GM23338 (cell line): ENCODE data around the gene PACSIN3. TPM values are rescaled to one million over a fixed set of nuclear protein-coding genes. Genes with fewer than 3 reads are reported as not detected.
"Not testable (repeated sequence)": the region's sequence is repeated elsewhere in the genome, so short reads cannot be mapped to it uniquely, and the experiment has no call there.

Experiments used
- ATAC-seq: fragments of 200-7000 bp; cut with Tn5 transposase; 3 replicates; pipeline ENCODE4 v1.9.1; 2020
- DNase-seq: peaks from one replicate; pipeline ENCODE4 v3.0.0-alpha.2; 2015; ENCODE audit warnings: low spot score
- H2AFZ ChIP-seq: fragments of 200-600 bp; sonication (generic); 2 replicates; pipeline ENCODE4 v1.8.0; 2016; ENCODE audit warnings: antibody characterized with exemption, mild to moderate bottlenecking, moderate library complexity
- H3F3A ChIP-seq: fragments of 200-600 bp; sonication (generic); replicated peaks from 2 replicates; pipeline ENCODE4 v1.8.0; 2017; ENCODE audit warnings: antibody characterized with exemption, mixed run types, low read depth
- H3K27ac ChIP-seq: fragments of 200-600 bp; sonication (generic); 2 replicates; pipeline ENCODE4 v1.6.1; 2016; ENCODE audit warnings: low read depth
- H3K27me3 ChIP-seq: fragments of 200-600 bp; sonication (generic); 2 replicates; pipeline ENCODE4 v1.8.0; 2016; ENCODE audit warnings: mild to moderate bottlenecking, mixed run types, moderate library complexity; ENCODE audit not compliant: insufficient read depth
- H3K36me3 ChIP-seq: fragments of 200-600 bp; sonication (generic); 2 replicates; pipeline ENCODE4 v1.8.0; 2016; ENCODE audit warnings: mild to moderate bottlenecking; ENCODE audit not compliant: insufficient read depth
- H3K4me1 ChIP-seq: fragments of 200-600 bp; sonication (generic); 2 replicates; pipeline ENCODE4 v1.8.0; 2016; ENCODE audit warnings: mild to moderate bottlenecking, moderate library complexity; ENCODE audit not compliant: insufficient read depth
- H3K4me2 ChIP-seq: fragments of 200-600 bp; sonication (generic); 2 replicates; pipeline ENCODE4 v1.7.1; 2017; ENCODE audit warnings: mixed run types
- H3K4me3 ChIP-seq: fragments of 200-600 bp; sonication (generic); 2 replicates; pipeline ENCODE4 v1.6.1; 2016; ENCODE audit warnings: mixed run types
- H3K79me2 ChIP-seq: fragments of 200-600 bp; sonication (generic); replicated peaks from 2 replicates; pipeline ENCODE4 v1.8.0; 2017; ENCODE audit warnings: mild to moderate bottlenecking; ENCODE audit not compliant: insufficient read depth
- H3K9me2 ChIP-seq: fragments of 200-600 bp; sonication (generic); 2 replicates; pipeline ENCODE4 v1.8.0; 2017; ENCODE audit not compliant: insufficient read depth
- H4K20me1 ChIP-seq: fragments of 200-600 bp; sonication (generic); replicated peaks from 2 replicates; pipeline ENCODE4 v1.8.0; 2017; ENCODE audit warnings: mild to moderate bottlenecking; ENCODE audit not compliant: insufficient read depth
- H3K27ac Mint-ChIP-seq: 2 replicates; pipeline ENCODE4 v1.8.0; 2020; ENCODE audit warnings: inconsistent platforms, mild to moderate bottlenecking, moderate library complexity, mixed read lengths
- H3K27me3 Mint-ChIP-seq: 3 replicates; pipeline ENCODE4 v1.8.0; 2022; ENCODE audit warnings: low read depth, mild to moderate bottlenecking, moderate library complexity, mixed read lengths, inconsistent platforms; ENCODE audit not compliant: insufficient read depth, poor library complexity
- H3K36me3 Mint-ChIP-seq: 3 replicates; pipeline ENCODE4 v1.8.0; 2021; ENCODE audit warnings: low read depth, mild to moderate bottlenecking, inconsistent platforms, moderate library complexity, mixed read lengths
- H3K4me1 Mint-ChIP-seq: 3 replicates; pipeline ENCODE4 v1.8.0; 2020; ENCODE audit warnings: mild to moderate bottlenecking, inconsistent platforms, mixed read lengths
- H3K4me3 Mint-ChIP-seq: 3 replicates; pipeline ENCODE4 v1.8.0; 2021; ENCODE audit warnings: moderate library complexity, mild to moderate bottlenecking, inconsistent platforms, mixed read lengths
- H3K9me3 Mint-ChIP-seq: 3 replicates; pipeline ENCODE4 v1.8.0; 2020; ENCODE audit warnings: moderate library complexity, mild to moderate bottlenecking, inconsistent platforms, mixed read lengths
- CREB1 ChIP-seq: fragments of 250-450 bp; sonication (Bioruptor Pico); IDR thresholded peaks from 2 replicates; pipeline ENCODE4 v1.5.0; 2020; ENCODE audit warnings: low read depth, mild to moderate bottlenecking, moderate library complexity
- ETS1 ChIP-seq: IDR thresholded peaks from 2 replicates; pipeline ENCODE4 v1.6.1; 2016; ENCODE audit warnings: antibody characterized with exemption
- EZH2 ChIP-seq: fragments of 200-600 bp; sonication (generic); IDR thresholded peaks from one replicate; pipeline ENCODE4 v1.8.0; 2017; ENCODE audit warnings: antibody characterized with exemption, mild to moderate bottlenecking, low read depth; ENCODE audit not compliant: unreplicated experiment
- EZH2phosphoT487 ChIP-seq: fragments of 200-600 bp; sonication (generic); IDR thresholded peaks from one replicate; pipeline ENCODE4 v1.8.1; 2018; ENCODE audit warnings: antibody characterized with exemption; ENCODE audit not compliant: unreplicated experiment
- JUNB ChIP-seq: IDR thresholded peaks from one replicate; pipeline ENCODE4 v1.6.1; 2016; ENCODE audit warnings: antibody characterized with exemption; ENCODE audit not compliant: unreplicated experiment
- NANOG ChIP-seq: IDR thresholded peaks from 2 replicates; pipeline ENCODE4 v1.6.1; 2016; ENCODE audit warnings: antibody characterized with exemption, borderline replicate concordance
- POLR2AphosphoS5 ChIP-seq: IDR thresholded peaks from 2 replicates; pipeline ENCODE4 v1.6.1; 2016; ENCODE audit warnings: antibody characterized with exemption, low read depth
- STAT1 ChIP-seq: IDR thresholded peaks from one replicate; pipeline ENCODE4 v1.6.1; 2016; ENCODE audit warnings: antibody characterized with exemption; ENCODE audit not compliant: unreplicated experiment
- ZNF331 ChIP-seq: fragments of 250-450 bp; sonication (Bioruptor Pico); IDR thresholded peaks from 2 replicates; pipeline ENCODE4 v1.5.0; 2020; ENCODE audit warnings: low read depth, mild to moderate bottlenecking, moderate library complexity
- polyA plus RNA-seq: library from polyadenylated mRNA; unstranded; fragments of >200 nt; fragmentation: Nextera tagmentation; extraction: Ambion mirVana; gene quantifications from 2 replicates; pipeline ENCODE4 v1.2.1, GENCODE V29; 2016
- total RNA-seq: library from RNA; depleted of rRNA; stranded (reverse); fragments of >200 nt; shearing (Covaris generic); gene quantifications from 2 replicates; pipeline ENCODE4 v1.2.3, GENCODE V29; 2014
- TF ChIP-seq, protein P1 (sequence below), 2 experiments: fragments of 200-600 bp in 1 of 2; sonication (generic) in 1 of 2; conservative IDR thresholded peaks; 2 replicates each; pipeline versions ENCODE4 v1.5.1 to v1.6.1; 2016 to 2017; ENCODE audit warnings: antibody characterized with exemption in 2 of 2, low read depth in 2 of 2, mild to moderate bottlenecking in 2 of 2, moderate library complexity in 1 of 2
- TF ChIP-seq, protein P2 (sequence below): fragments of 250-450 bp; sonication (Bioruptor Pico); IDR thresholded peaks from 2 replicates; pipeline ENCODE4 v1.5.0; 2020; ENCODE audit warnings: mild to moderate bottlenecking, moderate library complexity

Gene PACSIN3
- total and polyA plus RNA-seq, 2 experiments from 2014 or later = 39.6 to 72.1 TPM

GRCh38 chr11:47206577-47206976 is 20.3 kb upstream of the PACSIN3 start:
- H3F3A ChIP-seq, DNase-seq, H3K4me1 Mint-ChIP-seq, H3K36me3 ChIP-seq, H3K9me2 ChIP-seq, H3K9me3 Mint-ChIP-seq, H3K36me3 Mint-ChIP-seq, H3K79me2 ChIP-seq, H3K4me3 ChIP-seq, ATAC-seq, H3K27ac ChIP-seq, H3K4me2 ChIP-seq, H3K4me3 Mint-ChIP-seq, H2AFZ ChIP-seq, H3K27me3 Mint-ChIP-seq, H3K27ac Mint-ChIP-seq, H4K20me1 ChIP-seq, H3K27me3 ChIP-seq: not testable (repeated sequence)
- peaks cover 11% of the 10 kb centered on the region for H3K4me1 ChIP-seq

GRCh38 chr11:47204637-47204989 is 18.4 kb upstream of the PACSIN3 start:
- Histone ChIP-seq H2AFZ (peak overlapping the region; percentile 75), H3K36me3 (no peaks in the 10 kb centered on the region), H3K9me2 (no peaks in the 10 kb centered on the region), H3K4me2 (peak overlapping the region; percentile 70; the same call in 1 of the 2 replicates), H3K4me1 (peaks cover 11% of the 10 kb centered on the region), H3K79me2 (no peaks in the 10 kb centered on the region), H3F3A (no peaks in the 10 kb centered on the region), H3K27ac (no peak overlapping the region), H3K4me3 (no peak overlapping the region), H4K20me1 (no peaks in the 10 kb centered on the region), H3K27me3 (no peaks in the 10 kb centered on the region)
- ATAC-seq (peak; percentile 93), DNase-seq (peak; percentile 49)
- no peaks in the 10 kb centered on the region for H3K9me3 Mint-ChIP-seq
- H3K4me1 Mint-ChIP-seq = peaks cover 10% of the 10 kb centered on the region
- no peaks in the 10 kb centered on the region for H3K36me3 Mint-ChIP-seq
- H3K27me3 Mint-ChIP-seq = peaks cover 11% of the 10 kb centered on the region
- H3K27ac Mint-ChIP-seq = peak overlapping the region; percentile 89
- H3K4me3 Mint-ChIP-seq = peak overlapping the region; percentile 22; the same call in 1 of the 3 replicates
- TF ChIP-seq NANOG (no peak), CREB1 (CRISPR knock-in tag) (no peak), EZH2phosphoT487 (no peak), POLR2AphosphoS5 (no peak), EZH2 (no peak), ZNF331 (no peak), STAT1 (no peak), JUNB (no peak), ETS1 (no peak)
- TF ChIP-seq, protein P1, sequence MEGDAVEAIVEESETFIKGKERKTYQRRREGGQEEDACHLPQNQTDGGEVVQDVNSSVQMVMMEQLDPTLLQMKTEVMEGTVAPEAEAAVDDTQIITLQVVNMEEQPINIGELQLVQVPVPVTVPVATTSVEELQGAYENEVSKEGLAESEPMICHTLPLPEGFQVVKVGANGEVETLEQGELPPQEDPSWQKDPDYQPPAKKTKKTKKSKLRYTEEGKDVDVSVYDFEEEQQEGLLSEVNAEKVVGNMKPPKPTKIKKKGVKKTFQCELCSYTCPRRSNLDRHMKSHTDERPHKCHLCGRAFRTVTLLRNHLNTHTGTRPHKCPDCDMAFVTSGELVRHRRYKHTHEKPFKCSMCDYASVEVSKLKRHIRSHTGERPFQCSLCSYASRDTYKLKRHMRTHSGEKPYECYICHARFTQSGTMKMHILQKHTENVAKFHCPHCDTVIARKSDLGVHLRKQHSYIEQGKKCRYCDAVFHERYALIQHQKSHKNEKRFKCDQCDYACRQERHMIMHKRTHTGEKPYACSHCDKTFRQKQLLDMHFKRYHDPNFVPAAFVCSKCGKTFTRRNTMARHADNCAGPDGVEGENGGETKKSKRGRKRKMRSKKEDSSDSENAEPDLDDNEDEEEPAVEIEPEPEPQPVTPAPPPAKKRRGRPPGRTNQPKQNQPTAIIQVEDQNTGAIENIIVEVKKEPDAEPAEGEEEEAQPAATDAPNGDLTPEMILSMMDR (conservative IDR thresholded peaks at IDR 0.05; ENCODE audit: low read depth in 2 of 2) = no peak
- TF ChIP-seq, protein P2, sequence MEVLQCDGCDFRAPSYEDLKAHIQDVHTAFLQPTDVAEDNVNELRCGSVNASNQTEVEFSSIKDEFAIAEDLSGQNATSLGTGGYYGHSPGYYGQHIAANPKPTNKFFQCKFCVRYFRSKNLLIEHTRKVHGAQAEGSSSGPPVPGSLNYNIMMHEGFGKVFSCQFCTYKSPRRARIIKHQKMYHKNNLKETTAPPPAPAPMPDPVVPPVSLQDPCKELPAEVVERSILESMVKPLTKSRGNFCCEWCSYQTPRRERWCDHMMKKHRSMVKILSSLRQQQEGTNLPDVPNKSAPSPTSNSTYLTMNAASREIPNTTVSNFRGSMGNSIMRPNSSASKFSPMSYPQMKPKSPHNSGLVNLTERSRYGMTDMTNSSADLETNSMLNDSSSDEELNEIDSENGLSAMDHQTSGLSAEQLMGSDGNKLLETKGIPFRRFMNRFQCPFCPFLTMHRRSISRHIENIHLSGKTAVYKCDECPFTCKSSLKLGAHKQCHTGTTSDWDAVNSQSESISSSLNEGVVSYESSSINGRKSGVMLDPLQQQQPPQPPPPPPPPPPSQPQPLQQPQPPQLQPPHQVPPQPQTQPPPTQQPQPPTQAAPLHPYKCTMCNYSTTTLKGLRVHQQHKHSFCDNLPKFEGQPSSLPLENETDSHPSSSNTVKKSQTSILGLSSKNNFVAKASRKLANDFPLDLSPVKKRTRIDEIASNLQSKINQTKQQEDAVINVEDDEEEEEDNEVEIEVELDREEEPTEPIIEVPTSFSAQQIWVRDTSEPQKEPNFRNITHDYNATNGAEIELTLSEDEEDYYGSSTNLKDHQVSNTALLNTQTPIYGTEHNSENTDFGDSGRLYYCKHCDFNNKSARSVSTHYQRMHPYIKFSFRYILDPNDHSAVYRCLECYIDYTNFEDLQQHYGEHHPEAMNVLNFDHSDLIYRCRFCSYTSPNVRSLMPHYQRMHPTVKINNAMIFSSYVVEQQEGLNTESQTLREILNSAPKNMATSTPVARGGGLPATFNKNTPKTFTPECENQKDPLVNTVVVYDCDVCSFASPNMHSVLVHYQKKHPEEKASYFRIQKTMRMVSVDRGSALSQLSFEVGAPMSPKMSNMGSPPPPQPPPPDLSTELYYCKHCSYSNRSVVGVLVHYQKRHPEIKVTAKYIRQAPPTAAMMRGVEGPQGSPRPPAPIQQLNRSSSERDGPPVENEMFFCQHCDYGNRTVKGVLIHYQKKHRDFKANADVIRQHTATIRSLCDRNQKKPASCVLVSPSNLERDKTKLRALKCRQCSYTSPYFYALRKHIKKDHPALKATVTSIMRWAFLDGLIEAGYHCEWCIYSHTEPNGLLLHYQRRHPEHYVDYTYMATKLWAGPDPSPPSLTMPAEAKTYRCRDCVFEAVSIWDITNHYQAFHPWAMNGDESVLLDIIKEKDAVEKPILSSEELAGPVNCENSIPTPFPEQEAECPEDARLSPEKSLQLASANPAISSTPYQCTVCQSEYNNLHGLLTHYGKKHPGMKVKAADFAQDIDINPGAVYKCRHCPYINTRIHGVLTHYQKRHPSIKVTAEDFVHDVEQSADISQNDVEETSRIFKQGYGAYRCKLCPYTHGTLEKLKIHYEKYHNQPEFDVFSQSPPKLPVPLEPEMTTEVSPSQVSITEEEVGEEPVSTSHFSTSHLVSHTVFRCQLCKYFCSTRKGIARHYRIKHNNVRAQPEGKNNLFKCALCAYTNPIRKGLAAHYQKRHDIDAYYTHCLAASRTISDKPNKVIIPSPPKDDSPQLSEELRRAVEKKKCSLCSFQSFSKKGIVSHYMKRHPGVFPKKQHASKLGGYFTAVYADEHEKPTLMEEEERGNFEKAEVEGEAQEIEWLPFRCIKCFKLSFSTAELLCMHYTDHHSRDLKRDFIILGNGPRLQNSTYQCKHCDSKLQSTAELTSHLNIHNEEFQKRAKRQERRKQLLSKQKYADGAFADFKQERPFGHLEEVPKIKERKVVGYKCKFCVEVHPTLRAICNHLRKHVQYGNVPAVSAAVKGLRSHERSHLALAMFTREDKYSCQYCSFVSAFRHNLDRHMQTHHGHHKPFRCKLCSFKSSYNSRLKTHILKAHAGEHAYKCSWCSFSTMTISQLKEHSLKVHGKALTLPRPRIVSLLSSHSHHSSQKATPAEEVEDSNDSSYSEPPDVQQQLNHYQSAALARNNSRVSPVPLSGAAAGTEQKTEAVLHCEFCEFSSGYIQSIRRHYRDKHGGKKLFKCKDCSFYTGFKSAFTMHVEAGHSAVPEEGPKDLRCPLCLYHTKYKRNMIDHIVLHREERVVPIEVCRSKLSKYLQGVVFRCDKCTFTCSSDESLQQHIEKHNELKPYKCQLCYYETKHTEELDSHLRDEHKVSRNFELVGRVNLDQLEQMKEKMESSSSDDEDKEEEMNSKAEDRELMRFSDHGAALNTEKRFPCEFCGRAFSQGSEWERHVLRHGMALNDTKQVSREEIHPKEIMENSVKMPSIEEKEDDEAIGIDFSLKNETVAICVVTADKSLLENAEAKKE (CRISPR knock-in tag) = no peak
